Heart left ventricle (tissue), 16 donors: ENCODE results near the gene RFX4. TPM values are rescaled to one million over a fixed set of nuclear protein-coding genes. Genes with fewer than 3 reads are reported as not detected.

Experiments used
- ATAC-seq, 4 donors: fragments of 200-7000 bp; cut with Tn5 transposase; one replicate each; pipeline ENCODE4 v1.9.1; 2020 to 2022; ENCODE audit warnings: moderate library complexity in 4 of 4, mild to moderate bottlenecking in 3 of 4, moderate number of reproducible peaks in 1 of 4
- DNase-seq, 5 donors: peaks; one replicate each; pipeline ENCODE4 v3.0.0-alpha.2; 2020
- H3K27ac ChIP-seq, 12 donors: fragments of 200-600 bp; sonication (generic) in 4 of 12; one replicate each; pipeline versions ENCODE4 v1.5.0 to v1.8.0; 2016 to 2022; ENCODE audit warnings: mild to moderate bottlenecking in 2 of 12
- H3K27me3 ChIP-seq, 9 donors: fragments of 200-600 bp; sonication (generic) in 2 of 9; one replicate each; pipeline versions ENCODE4 v1.5.1 to v1.8.0; 2016 to 2022; ENCODE audit warnings: mild to moderate bottlenecking in 3 of 9
- H3K36me3 ChIP-seq, 9 donors: fragments of 200-600 bp; sonication (generic) in 2 of 9; one replicate each; pipeline versions ENCODE4 v1.5.0 to v1.8.0; 2018 to 2022; ENCODE audit warnings: mild to moderate bottlenecking in 2 of 9
- H3K4me1 ChIP-seq, 12 donors: fragments of 200-600 bp; sonication (generic) in 4 of 12; one replicate each; pipeline versions ENCODE4 v1.5.0 to v1.8.0; 2016 to 2022; ENCODE audit warnings: mild to moderate bottlenecking in 3 of 12
- H3K4me3 ChIP-seq, 12 donors: fragments of 200-600 bp; sonication (generic) in 4 of 12; one replicate each; pipeline versions ENCODE4 v1.5.0 to v1.8.0; 2017 to 2022; ENCODE audit warnings: mild to moderate bottlenecking in 9 of 12, moderate library complexity in 4 of 12
- H3K9me3 ChIP-seq, 12 donors: fragments of 200-600 bp; sonication (generic) in 4 of 12; one replicate each; pipeline versions ENCODE4 v1.5.0 to v1.8.0; 2016 to 2022; ENCODE audit warnings: mild to moderate bottlenecking in 1 of 12
- POLR2A ChIP-seq, 2 donors: fragments of 450-650 bp; IDR thresholded peaks; one replicate each; pipeline ENCODE4 v1.6.1; 2017; ENCODE audit warnings: antibody characterized with exemption in 2 of 2, mild to moderate bottlenecking in 2 of 2, moderate library complexity in 2 of 2
- WGBS, 4 donors: extraction: QIAGEN DNeasy Blood & Tissue Kit in 2 of 4; methylation state at CpG; one replicate each; pipeline versions ENCODE4 v1.1.5 to v1.1.7; 2013 to 2018; 5-methylcytosine and 5-hydroxymethylcytosine counted together
- intact Hi-C, 10 donors: fragments of 100-400 bp; cut with DNase I; formaldehyde crosslinking; loops; one replicate each; pipeline versions ENCODE4 v1.11.1 to v1.14.2; 2022
- polyA plus RNA-seq, 2 donors: library from polyadenylated mRNA; stranded (reverse); fragments of 200-250 nt; gene quantifications; one replicate each; pipeline ENCODE4 v1.2.3, GENCODE V29; 2013
- total RNA-seq, 9 donors: library from RNA; depleted of rRNA in 2 of 9; stranded (reverse); fragments of >200 nt in 2 of 9; fragmentation: NEBNext Ultra II Directional in 3 of 9; extraction: Animal tissue kit (Norgen Biotek cat#: 25700) in 3 of 9; gene quantifications; one replicate each; pipeline versions ENCODE4 v1.1.0 to v1.2.4, GENCODE V29; 2016 to 2023
- TF ChIP-seq, protein P1 (sequence below), 12 donors: fragments of 200-600 bp; sonication (generic) in 4 of 12; IDR thresholded peaks; one replicate each; pipeline versions ENCODE4 v1.5.0 to v1.8.0; 2018 to 2022; ENCODE audit warnings: antibody characterized with exemption in 12 of 12, mild to moderate bottlenecking in 5 of 12
- donor health status: ischemic (EF 13 %, LVEDD 7.1; RV severe dilation, severe dysfunction).
- donor health status: healthy with polysubstance abuse.
- donor health status: DM: no; HTN: yes; CAD: no.
- donor health status: DM: no; HTN: no; CAD: no.
- donor health status: ischemic (EF 25% LVEDD 6.9; RV normal size, moderate dysfunction).
- donor health status: ischemic (EF 25% LVEDD 5.7; RV mildly dilated, moderate dysfunction).
- donor health status: healthy.
- donor health status: DM: yes; HTN: yes; CAD: no.
- donor health status: ischemic (EF 35%, LVEDD 5.7; RV mildly dilated, moderate dysfunction).
- donor health status: nonischemic (EF 11% LVEDD 7.7; RV severe dilation, severe dysfunction).
- donor health status: DM: yes; HTN: yes; CAD: no.
- donor health status: PGD.
- donor health status: ischemic (EF 29% LVEDD 5.4; RV normal size, mild dysfunction).
- donor health status: nonischemic (EF 23%, LVEDD 6.1; RV moderate dilation, normal function).

RFX4 gene
- total and polyA plus RNA-seq, 11 donors, result 0.09 TPM; not detected in 9

DNA sequence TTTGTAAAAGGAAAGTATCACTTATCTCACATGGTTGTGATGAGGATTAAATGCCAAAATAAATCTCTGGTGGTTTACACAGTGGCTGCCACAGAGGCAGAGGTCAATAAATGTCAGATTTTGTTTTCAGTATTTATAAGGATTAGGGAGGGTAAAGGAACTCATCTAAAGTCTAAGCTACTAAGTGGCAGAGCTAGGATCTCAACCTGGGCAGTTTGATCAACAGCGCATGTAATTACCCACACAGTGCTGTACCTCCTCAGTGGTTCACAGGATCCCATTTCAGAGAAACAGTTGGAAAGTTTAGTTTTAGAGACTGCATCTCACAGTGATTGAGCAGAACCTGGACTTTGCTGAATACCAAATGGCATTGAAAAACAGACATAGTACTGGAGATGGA is 146.8 kb downstream of the RFX4 start:
- no peaks in the 10 kb centered on the region for H3K36me3 ChIP-seq
- TF ChIP-seq, protein P1, sequence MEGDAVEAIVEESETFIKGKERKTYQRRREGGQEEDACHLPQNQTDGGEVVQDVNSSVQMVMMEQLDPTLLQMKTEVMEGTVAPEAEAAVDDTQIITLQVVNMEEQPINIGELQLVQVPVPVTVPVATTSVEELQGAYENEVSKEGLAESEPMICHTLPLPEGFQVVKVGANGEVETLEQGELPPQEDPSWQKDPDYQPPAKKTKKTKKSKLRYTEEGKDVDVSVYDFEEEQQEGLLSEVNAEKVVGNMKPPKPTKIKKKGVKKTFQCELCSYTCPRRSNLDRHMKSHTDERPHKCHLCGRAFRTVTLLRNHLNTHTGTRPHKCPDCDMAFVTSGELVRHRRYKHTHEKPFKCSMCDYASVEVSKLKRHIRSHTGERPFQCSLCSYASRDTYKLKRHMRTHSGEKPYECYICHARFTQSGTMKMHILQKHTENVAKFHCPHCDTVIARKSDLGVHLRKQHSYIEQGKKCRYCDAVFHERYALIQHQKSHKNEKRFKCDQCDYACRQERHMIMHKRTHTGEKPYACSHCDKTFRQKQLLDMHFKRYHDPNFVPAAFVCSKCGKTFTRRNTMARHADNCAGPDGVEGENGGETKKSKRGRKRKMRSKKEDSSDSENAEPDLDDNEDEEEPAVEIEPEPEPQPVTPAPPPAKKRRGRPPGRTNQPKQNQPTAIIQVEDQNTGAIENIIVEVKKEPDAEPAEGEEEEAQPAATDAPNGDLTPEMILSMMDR (IDR thresholded peaks at IDR 0.05), result no peak
- no peak for TF ChIP-seq POLR2A (IDR thresholded peaks at IDR 0.05)
- intact Hi-C loops, result no loop called here
- H3K4me3 ChIP-seq, result no peak overlapping the region
- H3K9me3 ChIP-seq, result peaks cover 0 to 4% (median 0%) of the 10 kb centered on the region in 12 donors
- no peak overlapping the region for H3K27ac ChIP-seq
- WGBS, 4 donors, result 100% methylated on average over 1 of the region's 1 CpG
- H3K27me3 ChIP-seq, result no peaks in the 10 kb centered on the region
- H3K4me1 ChIP-seq, result no peaks in the 10 kb centered on the region
- ATAC-seq (no peak), DNase-seq (no peak)

DNA sequence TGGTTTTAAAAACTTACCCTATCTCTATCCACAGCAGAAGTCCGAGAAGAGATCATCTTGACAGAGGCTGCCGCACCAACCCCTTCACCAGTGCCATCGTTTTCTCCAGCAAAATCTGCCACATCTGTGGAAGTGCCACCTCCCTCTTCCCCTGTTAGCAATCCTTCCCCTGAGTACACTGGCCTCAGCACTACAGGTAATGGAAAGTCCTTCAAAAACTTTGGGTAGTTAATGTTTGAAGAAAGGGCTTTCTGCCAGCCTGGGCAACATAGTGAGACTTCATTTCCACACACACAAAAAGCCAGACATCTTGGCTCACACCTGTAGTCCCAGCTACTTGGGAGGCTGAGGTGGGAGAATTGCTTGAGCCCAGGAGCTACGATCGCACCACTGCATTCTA is 150.1 kb downstream of the RFX4 start:
- no peak for TF ChIP-seq POLR2A (IDR thresholded peaks at IDR 0.05)
- peaks cover 0 to 6% (median 0%) of the 10 kb centered on the region in 9 donors for H3K27me3 ChIP-seq
- no peaks in the 10 kb centered on the region for H3K36me3 ChIP-seq
- intact Hi-C loops, result no loop called here
- no peak overlapping the region for H3K4me3 ChIP-seq
- 88 to 94% (median 92%) methylated on average over 5 of the region's 5 CpGs for WGBS, 4 donors
- H3K9me3 ChIP-seq, result no peaks in the 10 kb centered on the region
- ATAC-seq, result no peak
- H3K27ac ChIP-seq, result no peak overlapping the region
- no peaks in the 10 kb centered on the region for H3K4me1 ChIP-seq
- no peak for DNase-seq

DNA sequence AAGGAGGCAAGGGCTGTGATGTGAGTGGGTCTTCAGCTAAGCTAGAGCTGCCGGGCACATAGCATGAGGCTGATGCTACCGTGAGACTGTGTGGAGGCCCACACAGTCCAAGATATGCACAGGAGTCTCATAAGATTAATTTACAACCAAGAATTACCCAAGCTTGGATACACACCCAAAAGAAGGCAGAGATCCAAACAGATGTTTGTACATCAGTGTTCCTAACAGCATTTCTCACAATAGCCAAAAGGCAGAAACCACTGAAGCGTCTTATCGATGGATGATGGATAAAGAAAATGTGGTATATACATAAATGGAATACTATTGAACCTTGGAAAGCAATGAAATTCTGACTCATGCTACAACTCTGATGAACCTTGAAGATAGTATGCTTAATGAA is 150.9 kb downstream of the RFX4 start:
- intact Hi-C loops, result no loop called here
- no peak overlapping the region for H3K27ac ChIP-seq
- H3K36me3 ChIP-seq, result no peaks in the 10 kb centered on the region
- no peak for DNase-seq
- no peak for ATAC-seq
- H3K9me3 ChIP-seq, result no peaks in the 10 kb centered on the region
- no peaks in the 10 kb centered on the region for H3K4me1 ChIP-seq
- no peak for TF ChIP-seq POLR2A (IDR thresholded peaks at IDR 0.05)
- TF ChIP-seq, protein P1 (IDR thresholded peaks at IDR 0.05), result no peak
- H3K27me3 ChIP-seq, result peaks cover 0 to 6% (median 0%) of the 10 kb centered on the region in 9 donors
- H3K4me3 ChIP-seq, result no peak overlapping the region
- WGBS, 4 donors, result 74 to 87% (median 85%) methylated on average over 4 of the region's 4 CpGs

DNA sequence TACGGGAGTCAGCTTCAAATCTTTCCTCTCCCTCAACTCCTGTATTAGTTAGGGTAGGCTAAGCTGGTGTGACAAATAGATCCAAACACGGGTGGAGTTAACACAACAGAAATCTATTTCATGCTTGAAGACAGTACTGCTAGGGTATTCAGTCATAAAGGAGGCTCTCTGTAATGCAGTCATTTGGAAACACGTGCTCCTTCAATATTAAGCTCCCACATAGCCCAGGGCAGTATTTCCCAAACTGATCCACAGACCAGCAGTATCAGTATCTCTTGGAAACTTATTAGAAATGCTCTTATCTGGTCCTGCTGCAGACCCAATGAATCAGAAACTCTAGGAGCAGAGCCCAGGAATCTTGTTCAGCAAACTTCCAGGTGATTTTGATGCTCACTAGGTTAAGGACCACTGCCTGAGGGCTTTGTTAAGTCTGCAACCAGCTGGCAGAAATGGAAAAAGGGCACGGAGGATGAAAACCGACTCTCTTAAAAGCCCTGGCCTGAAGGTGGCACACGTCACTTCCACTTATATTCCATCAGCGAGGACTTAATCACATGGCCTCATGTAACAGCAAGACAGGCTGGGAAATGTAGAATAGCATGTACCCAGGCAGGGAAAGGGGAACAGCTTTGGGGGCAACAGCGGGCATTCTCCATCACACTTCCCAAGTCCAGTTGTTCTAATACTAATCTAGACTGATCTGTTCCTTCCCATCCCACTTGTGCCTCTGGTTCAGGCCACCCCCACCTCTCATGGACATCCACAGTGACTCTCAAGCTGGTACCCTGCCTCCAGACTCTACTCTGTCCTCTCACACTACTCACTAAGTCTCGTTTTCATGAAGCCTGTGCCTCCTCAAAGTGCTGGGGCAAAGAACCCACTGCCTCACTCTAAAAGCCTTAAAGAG is 153.5 kb downstream of the RFX4 start:
- no peak for TF ChIP-seq POLR2A (IDR thresholded peaks at IDR 0.05)
- TF ChIP-seq, protein P1 (IDR thresholded peaks at IDR 0.05), result peak in 2 of 12 donors; percentile 11 to 19
- Histone ChIP-seq H3K27me3 (peaks cover 0 to 6% (median 0%) of the 10 kb centered on the region in 9 donors), H3K36me3 (no peaks in the 10 kb centered on the region), H3K9me3 (no peaks in the 10 kb centered on the region), H3K4me1 (peaks cover 0 to 11% (median 6%) of the 10 kb centered on the region in 12 donors), H3K4me3 (no peak overlapping the region), H3K27ac (no peak overlapping the region)
- WGBS, 4 donors, result 60 to 71% (median 67%) methylated on average over 9 of the region's 9 CpGs
- no peak for DNase-seq
- peak in 2 of 4 donors; percentile 47 to 52 for ATAC-seq
- intact Hi-C loops, result no loop called here
